Stimulated activated CD8-positive, alpha-beta memory T cell treated with anti-CD3 and anti-CD28 coated beads, Interleukin-12 subunit alpha, Interleukin-12 subunit beta, amount 100 ng/mL, for 24 hours (primary cell): ENCODE measurements around the gene HINT1.
"Not testable (repeated sequence)": the region's sequence is repeated elsewhere in the genome, so short reads cannot be mapped to it uniquely, and the experiment has no call there.

Experiments used
- DNase-seq: peaks from one replicate; pipeline ENCODE4 v3.0.0-alpha.2; 2020; ENCODE audit errors: extremely low read depth

The HINT1 gene

DNA sequence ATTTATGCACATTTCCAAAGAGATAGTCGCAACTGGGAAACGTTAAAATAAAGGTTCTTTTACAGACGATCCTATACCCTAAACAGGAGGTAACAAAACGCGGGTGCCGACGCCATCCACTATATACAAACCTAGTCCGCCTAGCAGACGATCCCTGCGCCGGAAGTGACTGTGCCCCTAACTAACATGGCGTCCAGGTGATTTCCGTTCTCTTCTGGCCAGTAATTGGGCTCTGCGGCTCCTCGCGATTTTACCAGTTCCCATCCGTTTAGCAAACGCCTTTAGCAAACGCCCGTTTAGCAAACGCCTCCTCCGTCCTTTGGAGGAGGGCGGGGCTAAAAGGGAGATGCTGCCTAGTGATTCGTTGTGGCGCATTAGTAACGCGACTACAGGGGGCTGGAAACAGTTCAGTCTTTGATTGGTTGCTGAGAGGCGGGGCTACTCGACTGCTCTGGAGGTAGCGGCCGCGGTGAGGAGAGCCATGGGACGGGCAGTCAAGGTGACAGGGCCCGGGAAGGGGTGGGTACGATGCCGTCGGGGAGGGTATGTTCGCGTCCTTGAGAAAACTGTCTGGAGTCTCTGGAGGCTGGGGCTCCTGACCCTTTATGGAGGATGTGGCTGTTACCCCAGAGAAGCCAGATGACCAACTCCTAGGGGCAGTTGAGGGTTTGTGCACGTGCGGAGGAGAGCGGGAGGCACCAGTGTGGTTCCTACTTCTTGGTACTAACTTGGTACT lies 5.7 kb upstream of the HINT1 start, which contains the start of gene LYRM7:
Gene LYRM7 (plus strand): TSS at position 405 of the 736 bp plus-strand sequence. CDS start 77 bp downstream, at position 482.
- DNase-seq, result peak; percentile 86

DNA sequence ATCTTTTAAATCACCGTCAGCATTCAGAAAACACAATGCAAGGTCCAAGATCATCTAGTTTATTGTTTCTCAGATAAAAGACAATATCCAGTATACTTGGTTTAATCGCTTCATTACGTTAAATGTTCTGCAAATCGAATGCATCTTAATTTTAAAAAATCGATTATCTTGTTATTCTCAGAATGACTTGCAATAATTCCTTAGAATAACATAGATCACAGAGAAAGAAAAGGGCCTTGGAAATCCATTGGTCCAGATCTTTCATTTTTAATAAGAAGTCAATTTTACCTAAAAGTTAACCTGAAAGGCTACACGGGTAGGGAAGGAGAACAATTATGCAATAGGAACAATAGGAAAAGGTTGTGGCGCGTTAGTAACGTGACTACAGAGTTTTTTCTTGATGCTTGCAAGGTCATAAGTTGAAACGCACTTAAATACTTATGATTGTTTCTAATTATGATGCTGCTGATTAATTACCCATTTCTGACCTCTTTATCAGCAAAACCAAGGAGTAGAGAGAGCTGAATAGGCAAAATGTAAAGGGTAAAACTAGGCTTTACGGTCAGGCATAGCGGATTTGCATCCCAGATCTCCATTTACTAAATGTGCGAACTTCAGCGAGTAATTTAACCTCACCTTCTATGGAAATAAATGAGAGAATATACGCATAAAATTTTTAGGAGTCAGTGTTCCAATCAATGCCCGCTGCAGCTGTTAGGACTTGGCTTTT lies 4.9 kb upstream of the HINT1 start:
- no peak for DNase-seq

DNA sequence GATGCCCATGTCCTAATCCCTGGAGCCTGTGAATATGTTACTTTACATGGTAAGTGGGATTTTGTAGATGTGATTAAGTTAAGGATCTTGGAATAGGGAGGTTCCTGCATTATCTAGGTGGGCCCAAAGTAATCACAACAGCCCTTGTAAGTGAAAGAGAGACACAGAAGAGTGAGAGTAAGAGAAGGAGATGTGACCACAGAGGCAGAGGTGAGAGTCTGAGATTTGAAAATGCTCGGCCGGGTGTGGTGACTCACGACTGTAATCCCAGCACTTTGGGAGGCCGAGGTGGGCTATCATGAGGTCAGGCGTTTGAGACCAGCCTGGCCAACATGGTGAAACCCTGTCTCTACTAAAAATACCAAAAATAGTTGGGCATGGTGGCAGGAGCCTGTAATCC lies 2.6 kb upstream of the HINT1 start:
- DNase-seq, result no peak

GRCh38 chr5:131164191-131165118 lies 601 bp downstream of the HINT1 start:
- DNase-seq, result no peak

GRCh38 chr5:131163276-131164119 lies 1.6 kb downstream of the HINT1 start:
- no peak for DNase-seq

GRCh38 chr5:131160134-131160533 lies 4.9 kb downstream of the HINT1 start:
- no peak for DNase-seq

- no peak for DNase-seq
These were observed 8.1 kb downstream of the HINT1 start for GRCh38 chr5:131156957-131157356.

DNA sequence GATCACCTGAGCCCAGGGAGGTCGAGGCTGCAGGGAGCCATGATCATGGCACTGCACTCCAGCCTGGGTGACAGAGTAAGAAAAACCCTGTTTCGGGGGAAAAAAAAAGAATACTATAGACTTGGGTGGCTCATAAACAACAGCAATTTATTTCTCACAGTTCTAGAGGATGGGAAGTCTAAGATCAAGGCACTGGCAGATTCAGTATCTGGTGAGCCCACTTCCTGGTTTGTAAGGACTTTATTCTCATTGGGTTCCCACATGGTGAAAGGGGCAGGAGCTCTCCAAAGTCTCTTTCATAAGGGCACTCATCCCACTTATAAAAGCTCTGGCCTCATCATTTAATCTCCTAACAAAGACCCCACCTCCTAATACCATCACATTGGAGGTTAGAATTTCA lies 8.7 kb downstream of the HINT1 start:
- DNase-seq, result no peak

- DNase-seq, result no peak
These were observed 13.8 kb downstream of the HINT1 start for GRCh38 chr5:131151216-131151615.

DNA sequence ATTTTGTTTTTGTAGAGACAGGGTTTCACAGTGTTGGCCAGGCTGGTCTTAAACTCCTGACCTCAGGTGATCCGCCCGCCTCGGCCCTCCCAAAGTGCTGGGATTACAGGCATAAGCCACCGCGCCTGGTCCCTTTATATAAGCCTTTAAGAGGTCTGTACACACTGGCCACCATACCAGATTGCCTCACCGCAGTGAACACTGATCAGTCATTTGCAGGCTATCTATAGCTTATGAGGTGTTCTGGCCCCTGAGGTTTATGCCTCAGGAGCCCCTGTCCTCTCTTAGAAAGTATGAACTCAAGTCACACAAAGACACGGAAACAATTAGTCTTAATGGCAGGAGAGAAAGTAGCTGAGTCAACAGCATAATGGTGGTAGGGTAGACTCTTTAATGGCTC lies 14.6 kb downstream of the HINT1 start:
- DNase-seq, result no peak

- no peak for DNase-seq
These were observed 16.2 kb downstream of the HINT1 start for GRCh38 chr5:131148835-131149234.

DNA sequence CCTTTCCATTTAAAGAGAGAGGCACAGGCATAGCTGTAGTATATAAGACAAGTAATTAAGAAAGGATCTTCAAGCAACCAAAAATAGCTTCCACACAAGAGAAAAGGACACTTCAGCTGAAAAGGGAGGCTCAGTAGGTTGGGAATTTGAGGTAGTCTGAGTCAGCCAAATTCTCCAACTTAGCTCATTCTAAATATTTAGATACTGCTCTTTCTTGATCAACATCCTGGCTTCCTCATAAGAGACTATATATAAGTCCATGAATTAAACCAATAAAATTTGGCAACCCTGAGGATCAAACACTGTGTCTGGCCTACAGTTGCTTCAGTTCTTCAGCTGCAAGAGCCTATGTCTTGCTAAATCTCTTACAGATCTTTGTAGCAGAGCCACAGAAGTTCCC lies 17.8 kb downstream of the HINT1 start:
- no peak for DNase-seq

DNA sequence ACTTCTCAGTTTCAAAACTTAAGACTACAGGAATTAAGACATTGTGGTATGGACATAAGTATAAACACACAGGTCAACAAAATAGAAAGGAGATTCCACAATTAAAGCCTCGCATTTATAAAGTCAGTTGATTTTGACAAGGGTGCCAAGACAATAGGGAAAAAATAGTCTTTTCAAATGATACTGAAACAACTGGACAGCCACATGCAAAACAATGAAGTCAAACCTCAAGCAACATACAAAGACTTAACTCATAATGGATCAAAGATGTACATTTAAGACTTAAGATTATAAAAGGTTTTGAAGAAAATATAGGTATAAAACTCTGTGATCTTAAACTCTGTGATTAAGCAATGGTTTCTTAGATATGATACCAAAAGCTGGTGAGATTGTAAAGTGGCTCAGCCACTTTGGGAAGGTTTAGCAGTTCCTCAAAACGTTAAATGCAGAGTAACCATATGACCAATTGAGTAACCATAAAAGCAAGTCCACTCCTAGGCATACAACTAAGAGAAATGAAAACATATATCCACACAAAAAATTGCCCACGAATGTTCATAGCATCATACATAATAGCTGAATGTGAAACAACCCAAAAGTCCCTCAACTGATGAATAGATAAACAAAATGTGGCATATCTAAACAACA lies 22.0 kb downstream of the HINT1 start:
- DNase-seq, result no peak

- no peak for DNase-seq
These were observed 25.7 kb downstream of the HINT1 start for GRCh38 chr5:131139321-131139720.

GRCh38 chr5:131138406-131138805 lies 26.6 kb downstream of the HINT1 start:
- not testable (repeated sequence) for DNase-seq

- DNase-seq, result not testable (repeated sequence)
These were observed 32.0 kb downstream of the HINT1 start for GRCh38 chr5:131133091-131133490.

GRCh38 chr5:131129306-131129705 lies 35.8 kb downstream of the HINT1 start:
- no peak for DNase-seq

GRCh38 chr5:131127244-131127643 lies 37.8 kb downstream of the HINT1 start:
- DNase-seq, result not testable (repeated sequence)

GRCh38 chr5:131114754-131115153 lies 50.3 kb downstream of the HINT1 start:
- no peak for DNase-seq

- no peak for DNase-seq
These were observed 52.6 kb downstream of the HINT1 start for GRCh38 chr5:131112424-131112823.

GRCh38 chr5:131110256-131110594 lies 54.8 kb downstream of the HINT1 start:
- DNase-seq, result no peak
